Muscle of leg (tissue), 11 donors: Measurements from ENCODE around the gene SLC43A1. TPM values are rescaled to one million over a fixed set of nuclear protein-coding genes. Genes with fewer than 3 reads are reported as not detected.
"Not testable (repeated sequence)": the region's sequence is repeated elsewhere in the genome, so short reads cannot be mapped to it uniquely, and the experiment has no call there.

Source experiments
- DNase-seq: peaks from one replicate; pipeline ENCODE4 v3.0.0; 2013
- H3K27ac ChIP-seq: one replicate; pipeline ENCODE4 v1.5.1; 2013; ENCODE audit warnings: mild to moderate bottlenecking, low read length, control low read depth
- H3K27me3 ChIP-seq: one replicate; pipeline ENCODE4 v1.6.1; 2013; ENCODE audit warnings: low read length; ENCODE audit not compliant: control insufficient read depth, insufficient read depth
- H3K36me3 ChIP-seq: one replicate; pipeline ENCODE4 v1.6.1; 2013; ENCODE audit warnings: low read length; ENCODE audit not compliant: control insufficient read depth, insufficient read depth
- H3K4me1 ChIP-seq: one replicate; pipeline ENCODE4 v1.6.1; 2013; ENCODE audit warnings: low read length; ENCODE audit not compliant: control insufficient read depth, insufficient read depth
- H3K4me3 ChIP-seq: one replicate; pipeline ENCODE4 v1.5.1; 2013; ENCODE audit warnings: low read length, control low read depth
- H3K9me3 ChIP-seq: replicated peaks from 2 replicates; pipeline ENCODE4 v1.6.1; 2013; ENCODE audit warnings: low read depth, low read length; ENCODE audit not compliant: control insufficient read depth
- WGBS: methylation state at CpG from one replicate; pipeline ENCODE4 v1.1.5; 2013; ENCODE audit warnings: missing lambda C conversion rate; ENCODE audit not compliant: insufficient coverage; 5-methylcytosine and 5-hydroxymethylcytosine counted together
- polyA plus RNA-seq, 8 donors: library from polyadenylated mRNA; unstranded; fragments of 120-200 nt; gene quantifications; one replicate each; pipeline versions ENCODE4 v1.2.1 to v1.2.3, GENCODE V29; 2013; ENCODE audit warnings: inconsistent platforms in 1 of 8, low replicate concordance in 1 of 8; ENCODE audit not compliant: insufficient read length in 8 of 8, insufficient read depth in 1 of 8
- total RNA-seq: library from RNA; stranded (reverse); fragments of 120-200 nt; gene quantifications from one replicate; pipeline ENCODE4 v1.2.4, GENCODE V29; 2013

Gene SLC43A1
- total and polyA plus RNA-seq, 9 donors: 7.1 to 12.5 (median 10.3) TPM

- no peak for DNase-seq
- Histone ChIP-seq H3K4me3 (no peak overlapping the region), H3K27me3 (peaks cover 64% of the 10 kb centered on the region), H3K27ac (no peak overlapping the region), H3K9me3 (no peaks in the 10 kb centered on the region), H3K4me1 (peaks cover 50% of the 10 kb centered on the region), H3K36me3 (no peaks in the 10 kb centered on the region)
- WGBS: 0% methylated on average over 1 of the region's 7 CpGs
Measured at GRCh38 chr11:57457643-57458023, 57.9 kb downstream of the SLC43A1 start.

- Histone ChIP-seq H3K27me3 (peaks cover 58% of the 10 kb centered on the region), H3K36me3 (no peaks in the 10 kb centered on the region), H3K4me3 (no peak overlapping the region), H3K4me1 (peaks cover 45% of the 10 kb centered on the region), H3K9me3 (no peaks in the 10 kb centered on the region), H3K27ac (no peak overlapping the region)
- 10% methylated on average over 13 of the region's 19 CpGs for WGBS
- peak; percentile 94 for DNase-seq
Measured at GRCh38 chr11:57456960-57457642, 58.4 kb downstream of the SLC43A1 start.

- no peaks in the 10 kb centered on the region for H3K36me3 ChIP-seq
- H3K4me1 ChIP-seq: peaks cover 17% of the 10 kb centered on the region
- 67% methylated on average over 1 of the region's 2 CpGs for WGBS
- no peak overlapping the region for H3K27ac ChIP-seq
- DNase-seq: no peak
- no peak overlapping the region for H3K4me3 ChIP-seq
- H3K27me3 ChIP-seq: peaks cover 33% of the 10 kb centered on the region
- no peaks in the 10 kb centered on the region for H3K9me3 ChIP-seq
Measured at GRCh38 chr11:57453543-57454177, 61.8 kb downstream of the SLC43A1 start.

GRCh38 chr11:57446055-57446454 lies 69.4 kb downstream of the SLC43A1 start:
- Histone ChIP-seq H3K36me3 (no peaks in the 10 kb centered on the region), H3K27me3 (peaks cover 12% of the 10 kb centered on the region), H3K4me3 (no peak overlapping the region), H3K4me1 (no peaks in the 10 kb centered on the region), H3K9me3 (no peaks in the 10 kb centered on the region), H3K27ac (no peak overlapping the region)
- no peak for DNase-seq
- WGBS: 67% methylated on average over 1 of the region's 1 CpG

GRCh38 chr11:57445122-57445394 lies 70.4 kb downstream of the SLC43A1 start:
- not testable (repeated sequence) for H3K27me3 ChIP-seq, H3K27ac ChIP-seq, H3K36me3 ChIP-seq, DNase-seq, H3K4me3 ChIP-seq, H3K9me3 ChIP-seq, H3K4me1 ChIP-seq
- 73% methylated on average over 4 of the region's 9 CpGs for WGBS

GRCh38 chr11:57444362-57445121 lies 71.0 kb downstream of the SLC43A1 start:
- no peak overlapping the region for H3K4me3 ChIP-seq
- WGBS: 82% methylated on average over 5 of the region's 9 CpGs
- H3K27ac ChIP-seq: no peak overlapping the region
- no peaks in the 10 kb centered on the region for H3K9me3 ChIP-seq
- H3K4me1 ChIP-seq: no peaks in the 10 kb centered on the region
- no peaks in the 10 kb centered on the region for H3K36me3 ChIP-seq
- no peak for DNase-seq
- peaks cover 6% of the 10 kb centered on the region for H3K27me3 ChIP-seq

GRCh38 chr11:57440744-57441414 lies 74.6 kb downstream of the SLC43A1 start:
- Histone ChIP-seq H3K36me3 (no peaks in the 10 kb centered on the region), H3K27me3 (peaks cover 4% of the 10 kb centered on the region), H3K27ac (no peak overlapping the region), H3K4me3 (no peak overlapping the region), H3K9me3 (no peaks in the 10 kb centered on the region), H3K4me1 (no peaks in the 10 kb centered on the region)
- 82% methylated on average over 3 of the region's 4 CpGs for WGBS
- no peak for DNase-seq

- WGBS: 88% methylated on average over 3 of the region's 6 CpGs
- Histone ChIP-seq H3K4me1 (no peaks in the 10 kb centered on the region), H3K4me3 (no peak overlapping the region), H3K27ac (no peak overlapping the region), H3K27me3 (peaks cover 4% of the 10 kb centered on the region), H3K36me3 (no peaks in the 10 kb centered on the region), H3K9me3 (no peaks in the 10 kb centered on the region)
- DNase-seq: no peak
Measured at GRCh38 chr11:57439786-57440185, 75.7 kb downstream of the SLC43A1 start.

- H3K36me3 ChIP-seq: no peaks in the 10 kb centered on the region
- no peak for DNase-seq
- H3K27me3 ChIP-seq: peaks cover 4% of the 10 kb centered on the region
- WGBS: 79% methylated on average over 11 of the region's 12 CpGs
- no peak overlapping the region for H3K4me3 ChIP-seq
- H3K4me1 ChIP-seq: no peaks in the 10 kb centered on the region
- no peaks in the 10 kb centered on the region for H3K9me3 ChIP-seq
- H3K27ac ChIP-seq: no peak overlapping the region
Measured at GRCh38 chr11:57438345-57439285, 76.9 kb downstream of the SLC43A1 start.
